Endothelial cell (in vitro differentiated cells): ENCODE data around the gene NDUFS2. TPM values are rescaled to one million over a fixed set of nuclear protein-coding genes. Genes with fewer than 3 reads are reported as not detected.
A peak's percentile ranks its signal among the peaks of the same experiment; 100 is the strongest.

Source experiments
- DNase-seq: peaks from one replicate; pipeline ENCODE4 v3.0.0; 2021; ENCODE audit warnings: low spot score
- H3K27ac Mint-ChIP-seq: one replicate; pipeline ENCODE4 v1.8.0; 2021; ENCODE audit warnings: mixed read lengths, inconsistent platforms; ENCODE audit not compliant: unreplicated experiment
- H3K27me3 Mint-ChIP-seq: one replicate; pipeline ENCODE4 v1.8.0; 2021; ENCODE audit warnings: mild to moderate bottlenecking, moderate library complexity, mixed read lengths, inconsistent platforms; ENCODE audit not compliant: unreplicated experiment
- H3K36me3 Mint-ChIP-seq: one replicate; pipeline ENCODE4 v1.8.0; 2021; ENCODE audit warnings: mild to moderate bottlenecking, low read depth, mixed read lengths, inconsistent platforms; ENCODE audit not compliant: unreplicated experiment
- H3K4me1 Mint-ChIP-seq: one replicate; pipeline ENCODE4 v1.8.0; 2021; ENCODE audit warnings: mild to moderate bottlenecking, mixed read lengths, inconsistent platforms; ENCODE audit not compliant: unreplicated experiment
- H3K4me3 Mint-ChIP-seq: one replicate; pipeline ENCODE4 v1.8.0; 2021; ENCODE audit warnings: mild to moderate bottlenecking, mixed read lengths, inconsistent platforms; ENCODE audit not compliant: unreplicated experiment
- H3K9me3 Mint-ChIP-seq: one replicate; pipeline ENCODE4 v1.8.0; 2021; ENCODE audit warnings: mixed read lengths, inconsistent platforms; ENCODE audit not compliant: unreplicated experiment
- total RNA-seq: library from RNA; stranded (reverse); fragmentation: NEBNext Ultra II Directional; extraction: Animal tissue kit (Norgen Biotek cat#: 25700); gene quantifications from one replicate; pipeline ENCODE4 v1.2.1, GENCODE V29; 2021; ENCODE audit not compliant: unreplicated experiment
- TF ChIP-seq, protein P1 (sequence below): fragments of 200-600 bp; sonication (generic); IDR thresholded peaks from one replicate; pipeline ENCODE4 v1.5.0; 2021; ENCODE audit warnings: antibody characterized with exemption; ENCODE audit not compliant: unreplicated experiment

The NDUFS2 gene
- total RNA-seq, 1 donor from 2014 or later = 93.1 TPM

DNA sequence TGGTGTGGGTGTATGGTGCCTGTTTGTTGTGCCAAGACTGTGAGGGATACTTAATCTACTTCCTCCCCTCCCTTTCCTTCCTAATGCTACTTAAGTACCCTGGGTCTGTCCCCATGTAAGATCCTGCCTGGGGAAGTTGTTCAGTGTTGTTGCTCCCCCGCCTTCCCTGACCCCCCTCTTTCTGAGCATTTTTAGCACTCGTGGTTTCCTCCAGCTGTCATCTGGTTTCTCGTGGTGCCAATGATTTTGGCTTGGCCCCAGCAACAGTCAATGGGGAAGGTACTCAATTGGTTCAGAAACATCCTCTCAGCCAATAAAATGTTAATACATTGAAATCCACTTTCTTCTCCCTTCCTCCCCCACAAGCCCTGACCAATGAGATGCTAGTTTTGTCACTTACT lies 16.9 kb upstream of the NDUFS2 start:
- DNase-seq = no peak
- TF ChIP-seq, protein P1, sequence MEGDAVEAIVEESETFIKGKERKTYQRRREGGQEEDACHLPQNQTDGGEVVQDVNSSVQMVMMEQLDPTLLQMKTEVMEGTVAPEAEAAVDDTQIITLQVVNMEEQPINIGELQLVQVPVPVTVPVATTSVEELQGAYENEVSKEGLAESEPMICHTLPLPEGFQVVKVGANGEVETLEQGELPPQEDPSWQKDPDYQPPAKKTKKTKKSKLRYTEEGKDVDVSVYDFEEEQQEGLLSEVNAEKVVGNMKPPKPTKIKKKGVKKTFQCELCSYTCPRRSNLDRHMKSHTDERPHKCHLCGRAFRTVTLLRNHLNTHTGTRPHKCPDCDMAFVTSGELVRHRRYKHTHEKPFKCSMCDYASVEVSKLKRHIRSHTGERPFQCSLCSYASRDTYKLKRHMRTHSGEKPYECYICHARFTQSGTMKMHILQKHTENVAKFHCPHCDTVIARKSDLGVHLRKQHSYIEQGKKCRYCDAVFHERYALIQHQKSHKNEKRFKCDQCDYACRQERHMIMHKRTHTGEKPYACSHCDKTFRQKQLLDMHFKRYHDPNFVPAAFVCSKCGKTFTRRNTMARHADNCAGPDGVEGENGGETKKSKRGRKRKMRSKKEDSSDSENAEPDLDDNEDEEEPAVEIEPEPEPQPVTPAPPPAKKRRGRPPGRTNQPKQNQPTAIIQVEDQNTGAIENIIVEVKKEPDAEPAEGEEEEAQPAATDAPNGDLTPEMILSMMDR = no peak
- Mint-ChIP-seq H3K36me3 (no peaks in the 10 kb centered on the region), H3K4me1 (peaks cover 45% of the 10 kb centered on the region), H3K27me3 (peaks cover 2% of the 10 kb centered on the region), H3K27ac (peak overlapping the region; percentile 12), H3K9me3 (no peaks in the 10 kb centered on the region), H3K4me3 (peak overlapping the region; percentile 5)

DNA sequence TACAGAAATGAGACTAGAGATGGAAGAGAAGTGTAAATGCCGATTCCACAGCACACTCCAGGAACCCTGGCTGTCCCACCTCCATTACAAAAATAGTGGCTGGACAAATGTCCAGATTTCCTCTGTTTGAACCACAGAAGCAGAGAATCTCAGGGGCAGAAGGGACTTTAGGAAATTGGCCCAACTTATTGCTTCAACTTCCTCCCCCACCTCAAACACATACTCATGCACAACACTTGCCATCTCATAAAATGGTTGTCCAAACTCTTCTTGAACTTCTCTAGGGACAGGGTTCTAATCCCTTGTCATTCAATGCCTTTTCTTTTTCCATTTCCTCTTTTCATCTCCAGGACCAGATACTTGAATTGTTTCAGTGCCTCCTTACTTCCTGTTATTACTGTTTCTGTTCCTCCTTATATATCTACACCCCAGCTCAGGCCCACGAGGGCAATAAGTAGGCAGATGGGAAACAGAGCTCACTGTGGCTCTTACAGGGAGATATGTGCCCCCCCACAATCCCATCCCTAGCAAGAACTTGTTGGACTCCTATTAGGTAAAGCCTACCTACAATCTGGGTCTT lies 16.3 kb upstream of the NDUFS2 start:
- Mint-ChIP-seq H3K27me3 (peaks cover 2% of the 10 kb centered on the region), H3K9me3 (no peaks in the 10 kb centered on the region), H3K27ac (peak overlapping the region; percentile 14), H3K4me1 (peaks cover 49% of the 10 kb centered on the region), H3K4me3 (peak overlapping the region; percentile 5), H3K36me3 (no peaks in the 10 kb centered on the region)
- no peak for DNase-seq
- TF ChIP-seq, protein P1 = no peak

DNA sequence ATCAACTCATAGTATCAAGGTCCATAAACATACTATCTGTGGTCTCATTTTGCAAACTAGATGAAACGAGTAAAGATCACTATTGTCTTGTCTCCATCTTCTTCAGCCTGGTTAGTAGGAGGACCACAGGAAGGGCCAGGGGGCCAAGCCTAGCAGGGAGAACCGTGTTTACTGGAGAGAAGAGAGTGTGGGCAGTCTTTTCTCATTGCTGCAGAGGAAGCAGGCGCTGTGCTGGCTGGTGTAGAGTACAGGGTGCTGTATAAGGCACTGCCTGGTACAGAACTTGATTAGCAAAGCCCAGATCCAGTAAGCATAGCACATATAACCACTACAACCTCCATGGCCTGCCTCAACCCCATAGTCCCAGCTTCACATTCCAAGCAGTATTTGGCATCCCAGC lies 14.9 kb upstream of the NDUFS2 start:
- H3K36me3 Mint-ChIP-seq = peaks cover 7% of the 10 kb centered on the region
- DNase-seq = no peak
- no peaks in the 10 kb centered on the region for H3K9me3 Mint-ChIP-seq
- H3K4me3 Mint-ChIP-seq = no peak overlapping the region
- TF ChIP-seq, protein P1 = no peak
- peaks cover 59% of the 10 kb centered on the region for H3K4me1 Mint-ChIP-seq
- no peak overlapping the region for H3K27ac Mint-ChIP-seq
- H3K27me3 Mint-ChIP-seq = peaks cover 2% of the 10 kb centered on the region

DNA sequence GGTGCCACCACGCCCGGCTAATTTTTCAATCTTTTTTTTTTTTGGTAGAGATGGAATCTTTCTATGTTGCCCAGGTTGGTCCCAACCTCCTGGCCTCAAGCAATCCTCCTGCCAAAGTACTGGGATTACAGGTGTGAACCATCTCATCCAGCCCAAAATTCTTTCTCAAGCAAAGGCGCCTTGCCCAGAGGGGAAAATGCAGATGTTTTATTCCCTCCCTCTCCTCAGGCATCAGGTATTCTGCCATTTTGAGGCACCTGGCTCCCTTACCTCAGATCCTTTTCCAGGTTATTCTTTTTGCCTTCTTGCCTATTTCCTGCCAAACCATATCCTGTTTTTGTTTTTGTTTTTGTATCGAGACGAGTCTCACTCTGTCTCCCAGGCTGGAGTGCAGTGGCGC lies 13.8 kb upstream of the NDUFS2 start:
- H3K4me3 Mint-ChIP-seq = no peak overlapping the region
- H3K9me3 Mint-ChIP-seq = no peaks in the 10 kb centered on the region
- H3K4me1 Mint-ChIP-seq = peaks cover 67% of the 10 kb centered on the region
- peak overlapping the region; percentile 75 for H3K27ac Mint-ChIP-seq
- TF ChIP-seq, protein P1 = no peak
- peaks cover 3% of the 10 kb centered on the region for H3K27me3 Mint-ChIP-seq
- peaks cover 16% of the 10 kb centered on the region for H3K36me3 Mint-ChIP-seq
- DNase-seq = no peak

DNA sequence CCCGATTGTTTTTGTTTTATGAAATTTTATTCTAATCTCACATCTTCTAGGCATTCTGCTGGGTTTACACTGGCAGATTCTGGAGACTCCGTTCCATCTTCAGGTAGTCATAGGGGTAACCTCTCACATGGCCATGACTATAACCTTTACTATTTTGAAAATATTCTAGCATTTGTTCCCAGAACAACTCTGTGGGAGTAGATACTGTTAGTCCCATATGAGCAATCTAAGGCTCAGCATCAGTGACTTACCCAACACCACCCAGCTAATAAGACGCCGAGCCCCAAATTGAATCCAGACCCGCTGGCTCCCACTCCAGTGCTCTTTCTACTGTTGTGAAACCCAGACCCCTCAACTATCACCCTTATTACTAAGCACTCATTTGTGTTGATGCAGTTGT lies 13.1 kb upstream of the NDUFS2 start:
- Mint-ChIP-seq H3K9me3 (no peaks in the 10 kb centered on the region), H3K36me3 (peaks cover 16% of the 10 kb centered on the region)
- no peak for DNase-seq

More for the DNA sequence above, 13.1 kb upstream of the NDUFS2 start:
- TF ChIP-seq, protein P1 = no peak
- no peak overlapping the region for H3K4me3 Mint-ChIP-seq
- peak overlapping the region; percentile 72 for H3K27ac Mint-ChIP-seq
- peaks cover 70% of the 10 kb centered on the region for H3K4me1 Mint-ChIP-seq
- H3K27me3 Mint-ChIP-seq = peaks cover 3% of the 10 kb centered on the region
